ENCODE measurements around the gene CERS4.
"Not testable (repeated sequence)": the region's sequence is repeated elsewhere in the genome, so short reads cannot be mapped to it uniquely, and the experiment has no call there.

The CERS4 gene

GRCh38 chr19:8269724-8270123 is 60.6 kb downstream of the CERS4 start:
- no peak for DNase-seq

DNA sequence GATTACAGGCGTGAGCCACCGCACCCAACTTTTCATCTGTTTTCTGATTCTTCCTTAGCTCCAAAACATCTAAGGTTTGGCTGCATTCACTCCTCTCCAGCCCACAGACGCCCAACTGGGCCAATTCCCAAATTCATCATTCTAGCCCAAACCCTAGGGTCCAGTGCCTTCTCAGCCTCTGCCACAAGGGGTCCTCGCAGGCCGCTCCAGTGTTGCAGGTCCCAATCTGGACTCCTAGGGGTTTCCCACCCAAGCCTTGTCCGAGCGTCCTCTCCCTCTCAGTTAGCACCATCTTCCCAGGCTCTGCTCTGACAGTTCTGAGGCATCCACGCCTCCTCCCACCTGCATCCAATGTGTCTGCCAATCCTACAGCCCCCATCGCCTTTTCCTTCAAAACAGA is 67.3 kb downstream of the CERS4 start:
- not testable (repeated sequence) for DNase-seq

DNA sequence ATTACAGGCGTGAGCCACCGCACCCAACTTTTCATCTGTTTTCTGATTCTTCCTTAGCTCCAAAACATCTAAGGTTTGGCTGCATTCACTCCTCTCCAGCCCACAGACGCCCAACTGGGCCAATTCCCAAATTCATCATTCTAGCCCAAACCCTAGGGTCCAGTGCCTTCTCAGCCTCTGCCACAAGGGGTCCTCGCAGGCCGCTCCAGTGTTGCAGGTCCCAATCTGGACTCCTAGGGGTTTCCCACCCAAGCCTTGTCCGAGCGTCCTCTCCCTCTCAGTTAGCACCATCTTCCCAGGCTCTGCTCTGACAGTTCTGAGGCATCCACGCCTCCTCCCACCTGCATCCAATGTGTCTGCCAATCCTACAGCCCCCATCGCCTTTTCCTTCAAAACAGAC is 82.2 kb downstream of the CERS4 start:
- not testable (repeated sequence) for DNase-seq

DNA sequence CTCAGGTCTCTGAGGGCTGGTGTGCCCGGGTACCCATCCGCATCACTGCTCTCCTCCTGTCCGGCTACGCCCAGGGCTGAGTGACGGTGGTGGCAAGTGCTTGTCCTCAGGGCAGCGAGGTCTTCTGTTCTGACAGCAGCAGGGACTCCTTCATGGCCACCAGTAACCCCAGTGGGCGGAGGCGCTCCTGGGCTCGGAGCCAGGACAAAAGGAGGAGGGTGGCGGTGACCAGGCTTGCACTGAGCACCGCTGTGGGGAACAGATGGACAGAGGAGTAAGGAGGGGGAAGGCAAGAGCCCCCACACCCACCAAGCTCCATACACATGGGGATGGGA is 93.2 kb downstream of the CERS4 start:
- no peak for DNase-seq

DNA sequence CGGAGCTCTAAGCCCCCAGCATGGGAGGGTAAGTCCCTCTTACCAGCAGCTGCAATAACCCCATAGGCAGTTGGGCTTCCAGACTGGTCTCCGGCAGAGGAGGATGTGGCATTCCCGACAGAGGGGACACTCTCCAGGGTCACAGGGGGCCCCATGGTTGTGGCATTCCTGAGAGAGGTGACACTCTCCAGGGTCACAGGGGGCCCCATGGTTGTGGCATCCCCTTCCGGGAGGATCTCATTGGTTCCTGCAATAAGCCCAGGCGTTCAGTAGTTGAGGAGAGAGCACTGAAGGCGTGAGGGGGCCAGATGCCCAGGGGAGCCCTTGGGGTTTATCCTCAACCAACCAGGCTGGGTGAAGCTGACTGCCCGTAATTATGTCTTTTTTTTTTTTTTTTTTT is 93.6 kb downstream of the CERS4 start:
- DNase-seq: no peak

GRCh38 chr19:8304841-8305621 is 95.9 kb downstream of the CERS4 start:
- DNase-seq: no peak

DNA sequence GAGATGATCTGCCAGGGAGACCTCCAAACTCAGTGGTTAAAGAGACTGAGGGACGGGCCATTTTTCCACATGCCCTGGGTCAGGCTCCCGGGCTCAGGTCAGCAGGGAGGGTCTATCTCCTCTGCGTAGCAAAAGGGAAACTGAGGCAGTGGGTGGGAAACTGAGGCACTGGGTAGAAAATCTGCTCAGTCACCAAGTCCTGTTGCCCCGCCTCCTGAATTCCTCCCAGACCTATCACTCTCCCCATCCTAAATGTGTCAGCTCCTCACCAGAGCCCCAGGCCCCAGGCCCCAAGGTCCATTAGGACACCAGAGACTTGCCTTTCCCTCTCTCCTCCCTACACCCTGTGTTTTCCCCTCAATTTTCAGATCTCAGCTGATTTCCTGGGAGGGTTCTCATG is 96.6 kb downstream of the CERS4 start:
- no peak for DNase-seq

GRCh38 chr19:8306235-8307054 is 97.3 kb downstream of the CERS4 start:
- DNase-seq: no peak

DNA sequence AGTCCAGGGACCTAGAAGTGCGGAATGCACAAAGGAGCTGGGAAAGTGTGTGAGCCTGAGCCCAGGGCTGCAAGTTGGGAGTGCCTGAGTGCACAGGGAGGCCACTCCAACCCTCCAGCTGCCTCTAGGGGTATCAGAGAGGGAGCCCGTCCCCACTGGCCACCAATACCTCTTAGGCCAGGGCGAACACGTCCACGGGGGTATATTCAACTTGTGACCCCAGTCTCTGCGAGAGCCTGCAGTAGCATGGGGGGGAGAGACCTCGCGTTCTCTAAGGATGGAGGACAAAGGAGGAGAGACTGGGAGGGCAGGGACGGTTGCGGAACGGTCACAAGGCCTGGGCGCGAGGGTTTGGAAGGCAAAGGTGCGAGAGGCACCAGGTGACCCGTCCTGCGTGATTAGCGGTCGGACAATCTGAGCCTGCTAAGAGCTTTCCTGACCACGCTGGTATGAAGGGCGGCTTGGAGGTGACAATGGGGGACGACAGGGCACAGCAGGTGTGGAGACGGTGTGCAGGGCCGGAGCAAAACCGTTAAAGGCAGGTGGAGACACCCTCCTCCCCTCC is 98.3 kb downstream of the CERS4 start:
- no peak for DNase-seq

DNA sequence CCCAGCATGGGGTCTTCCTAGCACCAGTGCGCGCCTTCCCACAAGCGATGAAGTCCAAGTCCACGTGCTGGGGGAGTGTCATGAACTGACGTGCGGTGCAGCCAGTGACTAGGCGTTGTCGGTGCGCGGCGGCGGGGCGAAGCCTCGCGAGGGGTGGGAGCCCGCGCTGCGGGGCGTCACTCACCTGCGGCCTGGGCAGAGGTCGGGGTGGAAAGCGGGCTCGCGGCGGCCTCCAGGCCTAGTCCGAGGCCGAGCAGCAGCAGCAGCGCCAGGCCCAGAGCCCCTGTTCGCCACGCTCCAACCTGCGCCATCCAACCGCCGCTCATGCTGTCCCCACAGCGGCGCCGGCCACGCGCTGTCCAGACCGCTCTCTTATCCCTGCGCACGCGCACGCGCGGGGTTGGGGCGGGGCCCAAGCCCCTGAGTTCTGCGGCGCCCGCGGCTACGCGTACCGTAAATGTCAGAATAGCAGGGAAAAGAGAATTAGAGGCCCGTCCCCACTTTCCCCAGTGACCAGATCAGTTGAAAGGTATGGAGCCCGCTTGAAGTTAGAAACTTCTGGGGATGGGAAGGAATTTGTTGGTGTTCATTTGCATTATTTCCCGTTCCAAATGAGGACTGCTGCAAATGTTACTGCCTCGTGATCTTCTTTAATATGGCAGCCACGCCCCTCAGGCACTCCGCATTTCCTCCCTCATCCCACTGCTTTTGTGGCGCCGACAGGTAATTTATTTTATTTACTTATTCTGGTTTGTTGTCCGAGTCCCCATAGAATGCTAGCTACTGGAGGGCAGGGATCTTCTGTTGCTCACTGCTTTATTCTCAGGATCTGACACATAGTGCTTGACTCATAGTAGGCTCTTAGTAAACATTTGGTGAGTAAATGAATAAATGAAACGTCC is 99.0 kb downstream of the CERS4 start, which contains the start of gene CD320:
CD320 (minus strand) TSS at position 394 of the 902 bp plus-strand sequence; CDS start at position 326, 68 bp downstream.
- DNase-seq: peak; percentile 90

- no peak for DNase-seq
These were observed 99.7 kb downstream of the CERS4 start for GRCh38 chr19:8308891-8309291.

DNA sequence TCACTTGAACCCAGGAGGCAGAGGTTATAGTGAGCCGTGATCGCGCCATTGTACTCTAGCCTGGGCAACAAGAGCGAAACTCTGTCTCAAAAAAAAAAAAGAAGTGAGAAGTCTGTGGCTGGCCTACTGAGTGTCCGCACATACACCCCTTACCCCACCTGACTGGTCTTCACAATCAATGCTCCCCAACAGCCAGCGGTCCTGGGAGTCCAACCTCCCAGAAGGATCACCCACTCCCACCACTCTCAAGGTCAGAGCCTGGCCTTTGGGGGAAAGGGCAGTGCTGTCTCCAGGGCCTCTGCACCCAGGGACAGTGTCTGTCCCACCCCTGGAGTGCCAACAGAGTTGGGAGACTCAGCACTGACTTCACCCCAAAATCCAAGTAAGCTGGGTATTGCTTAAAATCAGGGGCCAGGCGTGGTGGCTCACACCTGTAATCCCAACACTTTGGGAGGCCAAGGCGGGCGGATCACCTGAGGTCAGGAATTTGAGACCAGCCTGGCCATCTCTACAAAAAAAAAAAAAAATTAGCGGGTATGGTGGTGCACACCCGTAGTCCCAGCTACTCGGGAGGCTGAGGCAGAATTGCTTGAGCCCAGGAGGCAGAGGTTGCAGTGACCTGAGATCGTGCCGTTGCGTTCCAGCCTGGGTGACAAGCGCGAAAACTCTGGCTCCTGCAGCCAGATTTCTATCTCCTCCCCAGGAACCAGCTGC is 101.3 kb downstream of the CERS4 start:
- no peak for DNase-seq

- DNase-seq: no peak
These were observed 102.5 kb downstream of the CERS4 start for GRCh38 chr19:8311461-8312260.

All from NCI-H2029 treated with DMSO at 0.1 percent for 48 hours (cell line).